ENCODE data around the gene SLC10A3. TPM values are rescaled to one million over a fixed set of nuclear protein-coding genes. Genes with fewer than 3 reads are reported as not detected.

Gene SLC10A3
- total and polyA plus RNA-seq, 11 donors, result 8.3 to 50.6 (median 15.5) TPM

GRCh38 chrX:154490021-154490413 is 412 bp downstream of the SLC10A3 start:
- peak in 1 of 5 donors; percentile 44 for DNase-seq
- ATAC-seq, result peak in 2 of 4 donors; percentile 2 to 5
- H3K27ac ChIP-seq, result peak overlapping the region; percentile 87 to 97 (median 94)
- intact Hi-C loops (cut with DNase I), result loop anchor here in 2 of 10 donors (1.0 to 5.0 kb wide), 4 partner anchors 26 to 93 kb away; partner anchors contain the start of genes FAM3A (in 2 of the 2), ATP6AP1 (in 1 of the 2) and RPL10 (in 1 of the 2)
- 0 to 64% (median 19%) methylated on average over 3 to 19 of the region's 19 CpGs for WGBS, 4 donors
- H3K4me3 ChIP-seq, result peak overlapping the region; percentile 32 to 87 (median 69)
- H3K27me3 ChIP-seq, result no peaks in the 10 kb centered on the region
- H3K4me1 ChIP-seq, result peaks cover 0 to 24% (median 10%) of the 10 kb centered on the region in 12 donors
- peaks cover 0 to 6% (median 2%) of the 10 kb centered on the region in 9 donors for H3K36me3 ChIP-seq
- no peak for TF ChIP-seq CTCF (IDR thresholded peaks at IDR 0.05)
- TF ChIP-seq POLR2A (IDR thresholded peaks at IDR 0.05), result no peak
- no peaks in the 10 kb centered on the region for H3K9me3 ChIP-seq

GRCh38 chrX:154489182-154489581 is 1.2 kb downstream of the SLC10A3 start:
- 84 to 100% (median 89%) methylated on average over 4 of the region's 4 CpGs for WGBS, 4 donors
- H3K9me3 ChIP-seq, result no peaks in the 10 kb centered on the region
- H3K4me1 ChIP-seq, result peaks cover 0 to 33% (median 14%) of the 10 kb centered on the region in 12 donors
- peak overlapping the region in 9 of 12 donors; percentile 32 to 87 (median 76) for H3K4me3 ChIP-seq
- intact Hi-C loops (cut with DNase I), result no loop called here
- H3K36me3 ChIP-seq, result peaks cover 0 to 9% (median 3%) of the 10 kb centered on the region in 9 donors
- peak overlapping the region in 5 of 12 donors; percentile 14 to 95 (median 90) for H3K27ac ChIP-seq
- ATAC-seq (no peak), DNase-seq (no peak)
- TF ChIP-seq CTCF (IDR thresholded peaks at IDR 0.05), result no peak
- H3K27me3 ChIP-seq, result no peaks in the 10 kb centered on the region

GRCh38 chrX:154488336-154489075 is 1.9 kb downstream of the SLC10A3 start:
- DNase-seq, result no peak
- no peaks in the 10 kb centered on the region for H3K27me3 ChIP-seq
- intact Hi-C loops (cut with DNase I), result no loop called here
- TF ChIP-seq CTCF (IDR thresholded peaks at IDR 0.05) (no peak), POLR2A (IDR thresholded peaks at IDR 0.05) (no peak)
- peaks cover 0 to 38% (median 17%) of the 10 kb centered on the region in 12 donors for H3K4me1 ChIP-seq
- ATAC-seq, result no peak
- H3K36me3 ChIP-seq, result peaks cover 0 to 9% (median 6%) of the 10 kb centered on the region in 9 donors
- no peaks in the 10 kb centered on the region for H3K9me3 ChIP-seq
- H3K27ac ChIP-seq, result no peak overlapping the region
- no peak overlapping the region for H3K4me3 ChIP-seq
- 88 to 93% (median 90%) methylated on average over 14 to 20 of the region's 20 CpGs for WGBS, 4 donors

- H3K9me3 ChIP-seq, result no peaks in the 10 kb centered on the region
- peaks cover 0 to 9% (median 6%) of the 10 kb centered on the region in 9 donors for H3K36me3 ChIP-seq
- peaks cover 0 to 39% (median 17%) of the 10 kb centered on the region in 12 donors for H3K4me1 ChIP-seq
- 92 to 95% (median 93%) methylated on average over 22 to 28 of the region's 28 CpGs for WGBS, 4 donors
- peak overlapping the region in 9 of 12 donors; percentile 81 to 96 (median 91) for H3K27ac ChIP-seq
- H3K4me3 ChIP-seq, result peak overlapping the region in 1 of 12 donors; percentile 92
- no peaks in the 10 kb centered on the region for H3K27me3 ChIP-seq
- ATAC-seq, result no peak
- DNase-seq, result no peak
- intact Hi-C loops (cut with DNase I), result no loop called here
- TF ChIP-seq CTCF (IDR thresholded peaks at IDR 0.05), result no peak
- no peak for TF ChIP-seq POLR2A (IDR thresholded peaks at IDR 0.05)
Measured at GRCh38 chrX:154487518-154488290, 2.7 kb downstream of the SLC10A3 start.

All from heart left ventricle (tissue), 16 donors.